Measurements from ENCODE around the gene CFAP20DC.
"Not testable (repeated sequence)": the region's sequence is repeated elsewhere in the genome, so short reads cannot be mapped to it uniquely, and the experiment has no call there.

CFAP20DC gene

GRCh38 chr3:59056706-59057105 is 6.9 kb upstream of the CFAP20DC start:
- H3K9me3 Mint-ChIP-seq = peaks cover under 1% of the 10 kb centered on the region
- H3K4me1 Mint-ChIP-seq = no peaks in the 10 kb centered on the region
- DNase-seq (ENCODE audit: low spot score in 2 of 2) = no peak

GRCh38 chr3:59052803-59053411 is 3.1 kb upstream of the CFAP20DC start:
- Mint-ChIP-seq H3K4me1 (no peaks in the 10 kb centered on the region), H3K36me3 (no peaks in the 10 kb centered on the region), H3K27ac (no peak overlapping the region), H3K9me3 (no peaks in the 10 kb centered on the region), H3K4me3 (no peak overlapping the region)
- no peak for ATAC-seq
- DNase-seq (ENCODE audit: low spot score in 2 of 2) = no peak

More at GRCh38 chr3:59056706-59057105, 6.9 kb upstream of the CFAP20DC start:
- H3K36me3 Mint-ChIP-seq = no peaks in the 10 kb centered on the region
- H3K4me3 Mint-ChIP-seq = no peak overlapping the region
- H3K27ac Mint-ChIP-seq = no peak overlapping the region
- no peak for ATAC-seq

DNA sequence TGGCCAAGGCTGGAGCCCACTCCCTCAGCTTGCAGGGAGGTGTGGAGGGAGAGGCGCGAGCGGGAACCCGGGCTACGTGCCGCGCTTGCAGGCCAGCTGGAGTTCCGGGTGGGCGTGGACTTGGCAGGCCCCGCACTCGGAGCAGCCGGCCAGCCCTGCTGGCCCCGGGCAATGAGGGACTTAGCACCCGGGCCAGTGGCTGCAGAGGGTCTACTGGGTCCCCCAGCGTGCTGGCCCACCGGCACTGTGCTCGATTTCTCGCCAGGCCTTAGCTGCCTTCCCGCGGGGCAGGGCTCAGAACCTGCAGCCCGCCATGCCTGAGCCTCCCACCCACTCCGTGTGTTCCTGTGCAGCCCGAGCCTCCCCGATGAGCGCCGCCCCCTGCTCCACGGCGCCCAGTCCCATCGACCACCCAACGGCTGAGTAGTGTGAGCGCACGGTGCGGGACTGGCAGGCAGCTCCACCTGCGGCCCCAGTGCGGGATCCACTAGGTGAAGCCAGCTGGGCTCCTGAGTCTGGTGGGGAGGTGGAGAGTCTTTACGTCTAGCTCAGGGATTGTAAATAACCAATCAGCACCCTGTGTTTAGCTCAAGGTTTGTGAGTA is 1.1 kb upstream of the CFAP20DC start:
- H3K9me3 Mint-ChIP-seq; H3K36me3 Mint-ChIP-seq; H3K4me3 Mint-ChIP-seq; DNase-seq (ENCODE audit: low spot score in 2 of 2); ATAC-seq; H3K4me1 Mint-ChIP-seq; H3K27ac Mint-ChIP-seq: not testable (repeated sequence)

DNA sequence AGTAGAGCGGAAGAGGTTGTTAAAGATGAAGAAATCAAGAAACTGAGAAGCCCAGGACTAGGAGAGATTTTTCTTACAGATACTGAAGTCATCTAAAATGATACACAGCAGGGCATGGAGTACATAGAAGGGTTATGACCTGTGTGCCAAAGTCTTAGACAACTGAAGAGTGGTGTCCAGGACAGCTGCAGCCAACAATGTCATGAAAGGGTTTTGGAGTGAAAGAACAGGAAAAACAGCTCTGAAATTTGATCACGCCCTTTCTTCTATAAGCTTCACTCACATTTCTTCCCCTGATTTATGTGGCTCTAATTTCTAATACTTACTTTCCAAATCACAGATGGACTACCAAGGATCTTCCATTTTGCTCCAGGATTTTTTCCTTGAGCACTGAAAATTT is 3.0 kb downstream of the CFAP20DC start:
- no peak for DNase-seq (ENCODE audit: low spot score in 2 of 2)
- no peaks in the 10 kb centered on the region for H3K9me3 Mint-ChIP-seq
- no peaks in the 10 kb centered on the region for H3K36me3 Mint-ChIP-seq
- ATAC-seq = no peak
- H3K4me1 Mint-ChIP-seq = no peaks in the 10 kb centered on the region
- no peak overlapping the region for H3K27ac Mint-ChIP-seq
- no peak overlapping the region for H3K4me3 Mint-ChIP-seq

GRCh38 chr3:59043391-59043790 is 6.4 kb downstream of the CFAP20DC start:
- no peaks in the 10 kb centered on the region for H3K4me1 Mint-ChIP-seq
- H3K4me3 Mint-ChIP-seq = no peak overlapping the region
- ATAC-seq = no peak
- no peak for DNase-seq (ENCODE audit: low spot score in 2 of 2)
- H3K36me3 Mint-ChIP-seq = no peaks in the 10 kb centered on the region
- no peaks in the 10 kb centered on the region for H3K9me3 Mint-ChIP-seq
- no peak overlapping the region for H3K27ac Mint-ChIP-seq

DNA sequence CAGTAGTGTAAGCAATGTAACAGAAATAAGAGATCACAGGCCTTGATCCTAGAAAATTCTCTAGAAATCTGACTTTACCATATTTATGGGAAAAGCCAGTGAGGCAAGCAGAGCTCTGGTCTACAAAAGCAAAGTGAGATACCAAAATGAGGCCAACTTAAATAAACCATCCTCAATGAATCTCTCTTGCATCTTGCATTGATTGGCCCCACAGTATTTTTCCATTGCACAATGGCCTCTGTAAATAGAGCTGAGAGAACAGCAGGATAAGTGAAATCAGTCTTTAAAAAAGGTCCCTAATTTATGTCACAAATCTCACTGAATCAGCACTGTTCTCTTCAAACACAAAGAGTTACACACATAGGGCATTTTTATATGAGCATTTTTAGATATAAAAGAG is 8.9 kb downstream of the CFAP20DC start:
- Mint-ChIP-seq H3K36me3 (no peaks in the 10 kb centered on the region), H3K27ac (no peak overlapping the region), H3K4me1 (no peaks in the 10 kb centered on the region), H3K4me3 (no peak overlapping the region), H3K9me3 (no peaks in the 10 kb centered on the region)
- DNase-seq (ENCODE audit: low spot score in 2 of 2) (no peak), ATAC-seq (no peak)

DNA sequence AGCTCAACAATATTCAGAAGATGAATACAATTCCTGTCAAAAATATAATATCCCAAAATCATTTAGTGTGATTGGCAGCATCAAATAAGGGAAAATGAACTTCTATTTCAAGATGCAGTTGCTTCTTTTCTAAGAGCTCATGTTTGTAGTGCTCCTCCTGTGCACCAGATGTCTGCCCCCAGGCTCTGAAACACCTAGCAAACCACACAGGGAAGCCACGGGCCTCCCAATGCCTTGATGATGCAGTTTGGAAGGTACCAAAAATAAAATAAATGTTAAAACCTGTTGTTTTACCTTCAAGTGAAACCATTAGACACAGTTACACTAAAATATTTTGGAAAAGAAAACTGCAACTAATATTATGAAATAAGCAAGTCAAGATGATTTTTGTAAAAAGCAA is 22.2 kb downstream of the CFAP20DC start:
- Mint-ChIP-seq H3K4me1 (no peaks in the 10 kb centered on the region), H3K27ac (no peak overlapping the region), H3K9me3 (no peaks in the 10 kb centered on the region), H3K36me3 (no peaks in the 10 kb centered on the region), H3K4me3 (no peak overlapping the region)
- no peak for ATAC-seq
- DNase-seq (ENCODE audit: low spot score in 2 of 2) = no peak

DNA sequence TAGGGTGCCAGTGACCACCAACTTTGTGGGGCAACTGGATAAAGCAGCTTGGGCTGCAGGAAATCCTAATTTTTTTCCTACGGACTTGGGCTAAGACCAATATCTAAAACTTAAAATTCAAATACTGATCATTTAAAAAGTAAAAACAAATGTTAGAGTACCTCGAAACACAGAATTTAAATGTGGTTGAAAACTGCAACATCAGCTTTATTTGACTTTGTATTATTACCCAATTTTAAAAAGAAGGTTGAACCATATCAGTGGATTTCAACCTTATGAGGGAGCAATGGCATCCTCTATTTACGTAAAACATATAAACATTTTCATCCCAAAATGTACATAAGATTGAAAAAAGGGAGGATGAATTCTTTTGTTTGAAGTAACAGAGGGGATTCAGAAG is 26.2 kb downstream of the CFAP20DC start:
- Mint-ChIP-seq H3K9me3 (no peaks in the 10 kb centered on the region), H3K4me1 (no peaks in the 10 kb centered on the region), H3K36me3 (no peaks in the 10 kb centered on the region), H3K27ac (no peak overlapping the region), H3K4me3 (no peak overlapping the region)
- ATAC-seq (no peak), DNase-seq (ENCODE audit: low spot score in 2 of 2) (no peak)

DNA sequence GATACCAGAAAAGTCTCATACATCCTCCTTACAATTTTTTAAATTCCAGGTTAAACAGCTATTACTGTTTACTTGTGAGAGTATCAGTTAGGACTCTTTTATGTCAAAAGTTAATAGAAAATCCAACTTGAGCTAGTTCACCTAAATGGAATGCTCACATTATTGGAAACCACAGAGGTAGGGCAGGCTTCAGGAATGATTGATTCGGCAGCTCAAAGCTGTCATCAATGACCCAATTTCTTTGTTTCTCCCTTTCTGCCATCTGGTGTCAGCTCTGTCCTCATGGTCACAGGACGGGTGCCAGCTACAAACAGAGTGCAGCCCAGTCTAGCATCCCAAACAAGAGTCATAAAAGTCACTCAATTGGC is 32.2 kb downstream of the CFAP20DC start:
- DNase-seq (ENCODE audit: low spot score in 2 of 2) (no peak), ATAC-seq (no peak)
- no peak overlapping the region for H3K27ac Mint-ChIP-seq
- no peaks in the 10 kb centered on the region for H3K36me3 Mint-ChIP-seq
- no peak overlapping the region for H3K4me3 Mint-ChIP-seq
- peaks cover 3% of the 10 kb centered on the region for H3K9me3 Mint-ChIP-seq
- no peaks in the 10 kb centered on the region for H3K4me1 Mint-ChIP-seq

DNA sequence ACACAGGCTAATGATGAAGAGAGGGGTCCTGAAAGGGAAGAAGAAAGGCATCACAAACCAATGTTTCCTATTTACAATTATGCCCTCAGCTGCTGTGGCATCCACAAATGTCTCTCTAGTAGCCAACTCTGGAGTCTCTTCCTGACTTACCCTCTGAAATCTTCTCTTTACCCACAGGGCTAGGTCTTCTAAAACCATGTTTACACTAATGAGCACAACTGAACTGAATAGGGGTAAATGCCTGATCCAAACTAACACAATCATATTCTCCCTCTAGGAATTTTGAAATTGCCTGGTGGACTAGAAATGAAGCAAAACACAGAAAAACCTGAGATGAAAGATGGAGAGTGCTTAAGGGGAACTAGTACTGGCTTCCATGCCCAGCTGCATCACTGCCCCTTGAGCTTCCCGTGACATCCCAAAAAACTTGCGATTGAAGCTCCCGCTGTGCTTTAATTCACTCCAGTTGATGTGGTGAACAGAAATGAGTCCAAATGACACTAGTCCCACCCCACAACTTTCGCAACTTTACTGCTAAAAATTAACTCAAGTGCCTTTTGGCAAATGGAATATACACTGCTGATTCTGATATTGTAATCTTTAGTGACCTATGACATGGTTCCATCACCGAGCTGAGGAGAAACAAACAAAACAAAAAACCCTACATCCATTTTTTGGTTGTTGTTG is 32.8 kb downstream of the CFAP20DC start:
- ATAC-seq (no peak), DNase-seq (ENCODE audit: low spot score in 2 of 2) (no peak)
- H3K9me3 Mint-ChIP-seq = peaks cover 3% of the 10 kb centered on the region
- H3K4me1 Mint-ChIP-seq = no peaks in the 10 kb centered on the region
- H3K27ac Mint-ChIP-seq = no peak overlapping the region
- no peaks in the 10 kb centered on the region for H3K36me3 Mint-ChIP-seq
- no peak overlapping the region for H3K4me3 Mint-ChIP-seq

DNA sequence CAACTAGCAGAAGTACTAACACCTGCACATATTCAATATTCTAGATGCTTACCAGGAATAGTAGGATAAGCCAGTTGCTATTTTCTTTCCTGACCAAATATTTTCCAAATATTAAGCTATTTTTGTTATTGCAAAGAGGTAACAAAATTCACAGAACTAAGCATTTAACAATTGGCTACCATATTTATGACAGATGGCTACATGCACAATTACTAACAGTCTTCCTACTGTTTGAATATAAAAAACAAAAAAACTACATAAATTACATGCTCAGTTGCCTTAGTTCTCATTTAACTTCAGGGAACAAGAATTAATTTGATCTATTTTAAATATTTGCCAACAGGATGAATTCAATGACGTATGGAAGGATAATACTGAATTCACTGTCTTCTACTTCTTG is 36.2 kb downstream of the CFAP20DC start:
- Mint-ChIP-seq H3K9me3 (peaks cover 6% of the 10 kb centered on the region), H3K27ac (no peak overlapping the region), H3K4me1 (no peaks in the 10 kb centered on the region), H3K4me3 (no peak overlapping the region), H3K36me3 (no peaks in the 10 kb centered on the region)
- no peak for DNase-seq (ENCODE audit: low spot score in 2 of 2)
- no peak for ATAC-seq

GRCh38 chr3:59006634-59007517 is 42.9 kb downstream of the CFAP20DC start:
- DNase-seq (ENCODE audit: low spot score in 2 of 2) = no peak
- Mint-ChIP-seq H3K4me3 (no peak overlapping the region), H3K27ac (no peak overlapping the region), H3K36me3 (no peaks in the 10 kb centered on the region), H3K9me3 (peaks cover 8% of the 10 kb centered on the region), H3K4me1 (no peaks in the 10 kb centered on the region)
- ATAC-seq = no peak

DNA sequence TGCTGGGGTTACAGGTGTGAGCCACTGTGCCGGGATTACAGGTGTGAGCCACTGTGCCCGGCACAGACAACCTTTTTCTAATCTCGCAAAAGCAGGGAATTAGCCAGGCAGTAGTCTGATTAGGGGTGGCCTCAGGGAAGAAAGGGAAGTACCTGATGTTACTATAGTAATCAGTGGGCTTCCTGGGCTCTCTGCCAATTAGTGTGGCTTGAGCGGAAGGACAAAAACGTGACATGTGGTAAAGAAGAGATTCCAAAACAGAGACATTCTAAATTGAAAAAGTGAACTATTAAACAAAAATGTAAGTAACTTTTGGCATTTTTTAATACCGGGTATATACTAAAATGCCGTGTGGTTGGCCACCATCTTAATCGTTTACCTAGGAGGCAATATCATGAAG is 48.1 kb downstream of the CFAP20DC start:
- no peak overlapping the region for H3K4me3 Mint-ChIP-seq
- ATAC-seq (no peak), DNase-seq (ENCODE audit: low spot score in 2 of 2) (no peak)
- no peaks in the 10 kb centered on the region for H3K36me3 Mint-ChIP-seq
- peaks cover 7% of the 10 kb centered on the region for H3K4me1 Mint-ChIP-seq
- H3K27ac Mint-ChIP-seq = no peak overlapping the region
- peaks cover 3% of the 10 kb centered on the region for H3K9me3 Mint-ChIP-seq

- Mint-ChIP-seq H3K4me3 (no peak overlapping the region), H3K36me3 (no peaks in the 10 kb centered on the region), H3K9me3 (no peaks in the 10 kb centered on the region), H3K27ac (no peak overlapping the region), H3K4me1 (peaks cover 7% of the 10 kb centered on the region)
- ATAC-seq = no peak
- no peak for DNase-seq (ENCODE audit: low spot score in 2 of 2)
These were observed 50.1 kb downstream of the CFAP20DC start for GRCh38 chr3:58999774-59000160.

DNA sequence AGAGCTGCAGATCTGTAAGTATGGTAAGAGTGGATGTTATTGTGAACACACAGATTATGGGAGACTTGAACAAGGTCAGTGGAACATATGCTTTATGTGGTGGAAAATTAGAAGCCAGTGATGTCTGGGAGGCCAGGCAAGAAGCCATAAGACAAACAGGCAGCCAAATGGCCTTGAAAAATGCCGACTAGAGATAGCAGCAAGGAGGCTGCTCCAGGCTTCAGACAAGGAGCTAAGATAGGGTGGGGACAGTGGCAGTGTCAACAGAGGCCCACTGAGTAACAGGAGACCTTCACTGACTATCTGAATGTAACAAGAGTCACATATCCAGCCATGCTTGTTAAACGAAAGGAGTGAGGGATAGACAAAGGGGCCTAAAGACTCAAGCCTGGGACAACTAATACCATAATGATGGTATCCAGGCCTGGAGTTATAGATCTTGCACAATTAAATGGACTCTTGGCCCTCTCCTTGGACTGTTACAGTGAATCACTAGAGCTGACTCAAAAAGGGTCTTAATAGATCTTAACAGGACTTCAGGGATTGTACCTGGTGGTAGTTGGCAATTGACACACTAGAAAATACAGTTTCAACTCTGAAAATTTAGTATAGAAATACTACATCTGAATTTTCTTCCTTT is 50.6 kb downstream of the CFAP20DC start:
- H3K36me3 Mint-ChIP-seq = no peaks in the 10 kb centered on the region
- H3K4me3 Mint-ChIP-seq = no peak overlapping the region
- H3K4me1 Mint-ChIP-seq = peaks cover 7% of the 10 kb centered on the region
- DNase-seq (ENCODE audit: low spot score in 2 of 2) (no peak), ATAC-seq (no peak)
- no peaks in the 10 kb centered on the region for H3K9me3 Mint-ChIP-seq
- no peak overlapping the region for H3K27ac Mint-ChIP-seq

Data from stimulated activated effector memory CD8-positive, alpha-beta T cell treated with anti-CD3 and anti-CD28 coated beads, Interleukin-12 subunit alpha, Interleukin-12 subunit beta, amount 100 ng/mL, for 72 hours (primary cell).